Upper lobe of left lung (tissue), 6 donors: ENCODE data around the gene CKAP2L. TPM values are rescaled to one million over a fixed set of nuclear protein-coding genes. Genes with fewer than 3 reads are reported as not detected.

Source experiments
- ATAC-seq, 2 donors: fragments of 200-7000 bp; cut with Tn5 transposase; one replicate each; pipeline ENCODE4 v1.9.1; 2022; ENCODE audit warnings: mild to moderate bottlenecking in 2 of 2, moderate library complexity in 2 of 2; ENCODE audit not compliant: low FRiP score in 2 of 2
- DNase-seq, 2 donors: peaks; one replicate each; pipeline ENCODE4 v3.0.0-alpha.2; 2019 to 2020
- H3K27ac ChIP-seq, 4 donors: fragments of 200-600 bp; sonication (generic); one replicate each; pipeline ENCODE4 v1.5.1; 2016 to 2019
- H3K27me3 ChIP-seq, 4 donors: fragments of 200-600 bp; sonication (generic); one replicate each; pipeline ENCODE4 v1.5.1; 2017 to 2019
- H3K36me3 ChIP-seq, 4 donors: fragments of 200-600 bp; sonication (generic); one replicate each; pipeline ENCODE4 v1.5.1; 2016 to 2019
- H3K4me1 ChIP-seq, 4 donors: fragments of 200-600 bp; sonication (generic); one replicate each; pipeline ENCODE4 v1.5.1; 2018 to 2019
- H3K4me3 ChIP-seq, 4 donors: fragments of 200-600 bp; sonication (generic); one replicate each; pipeline ENCODE4 v1.5.1; 2017 to 2019; ENCODE audit warnings: mild to moderate bottlenecking in 2 of 4, moderate library complexity in 1 of 4
- H3K9me3 ChIP-seq, 4 donors: fragments of 200-600 bp; sonication (generic); one replicate each; pipeline ENCODE4 v1.5.1; 2018 to 2019
- CTCF ChIP-seq, 6 experiments: fragments of 450-650 bp in 4 of 6; fragments of 200-600 bp in 2 of 6; sonication (generic) in 2 of 6; IDR thresholded peaks; one replicate each; pipeline ENCODE4 v1.5.1; 2016 to 2019; ENCODE audit warnings: antibody characterized with exemption in 6 of 6
- EP300 ChIP-seq, 4 donors: sonication (generic); formaldehyde crosslinking; IDR thresholded peaks; one replicate each; pipeline ENCODE4 v1.5.1; 2017; ENCODE audit warnings: antibody characterized with exemption in 4 of 4, control low read depth in 2 of 4
- POLR2A ChIP-seq, 4 donors: fragments of 450-650 bp; IDR thresholded peaks; one replicate each; pipeline ENCODE4 v1.5.1; 2016 to 2017; ENCODE audit warnings: antibody characterized with exemption in 4 of 4, mild to moderate bottlenecking in 2 of 4
- POLR2AphosphoS5 ChIP-seq, 2 donors: sonication (generic); formaldehyde crosslinking; IDR thresholded peaks; one replicate each; pipeline ENCODE4 v1.5.1; 2017; ENCODE audit warnings: antibody characterized with exemption in 2 of 2
- WGBS, 2 donors: methylation state at CpG; one replicate each; pipeline ENCODE4 v1.1.5; 2017 to 2018; 5-methylcytosine and 5-hydroxymethylcytosine counted together
- total RNA-seq, 6 donors: library from RNA; depleted of rRNA in 4 of 6; stranded (reverse); fragments of >200 nt in 4 of 6; gene quantifications; one replicate each; pipeline versions ENCODE4 v1.1.0 to v1.2.1, GENCODE V29; 2016 to 2021
- donor health status: DM: no; HTN: no; CAD: no; lungs with moderate emphysema.
- donor health status: DM: no; HTN: yes; CAD: no; lungs with severe emphysema.

The CKAP2L gene
- total RNA-seq, 6 donors from 2014 or later: 0.49 to 2.3 (median 1.7) TPM

GRCh38 chr2:112703684-112704083, 60.7 kb downstream of the CKAP2L start:
- Histone ChIP-seq H3K9me3 (no peaks in the 10 kb centered on the region), H3K27me3 (no peaks in the 10 kb centered on the region), H3K36me3 (no peaks in the 10 kb centered on the region), H3K4me3 (no peak overlapping the region), H3K4me1 (peaks cover 0 to 10% (median 0%) of the 10 kb centered on the region in 4 donors), H3K27ac (no peak overlapping the region)
- no peak for TF ChIP-seq CTCF (IDR thresholded peaks at IDR 0.05)
- TF ChIP-seq EP300 (IDR thresholded peaks at IDR 0.05): no peak
- TF ChIP-seq POLR2A (IDR thresholded peaks at IDR 0.05): no peak
- TF ChIP-seq POLR2AphosphoS5 (IDR thresholded peaks at IDR 0.05): no peak
- no peak for DNase-seq
- 45 to 71% methylated on average over 2 of the region's 2 CpGs for WGBS, 2 donors
- ATAC-seq: no peak

- no peaks in the 10 kb centered on the region for H3K36me3 ChIP-seq
- H3K9me3 ChIP-seq: no peaks in the 10 kb centered on the region
- peak overlapping the region; percentile 61 to 79 (median 62) for H3K27ac ChIP-seq
- WGBS, 2 donors: 60 to 64% methylated on average over 8 of the region's 8 CpGs
- ATAC-seq (peak in 1 of 2 donors; percentile 78), DNase-seq (peak in 1 of 2 donors; percentile 59)
- H3K27me3 ChIP-seq: no peaks in the 10 kb centered on the region
- TF ChIP-seq EP300 (IDR thresholded peaks at IDR 0.05) (no peak), POLR2AphosphoS5 (IDR thresholded peaks at IDR 0.05) (no peak), CTCF (IDR thresholded peaks at IDR 0.05) (no peak), POLR2A (IDR thresholded peaks at IDR 0.05) (peak in 1 of 4 donors; percentile 6)
- H3K4me1 ChIP-seq: peaks cover 0 to 6% (median 0%) of the 10 kb centered on the region in 4 donors
- no peak overlapping the region for H3K4me3 ChIP-seq
Measured at GRCh38 chr2:112701052-112701451, 63.4 kb downstream of the CKAP2L start.

GRCh38 chr2:112699984-112700667, 64.3 kb downstream of the CKAP2L start:
- H3K9me3 ChIP-seq: no peaks in the 10 kb centered on the region
- H3K4me3 ChIP-seq: no peak overlapping the region
- ATAC-seq (peak; percentile 43 to 78), DNase-seq (no peak)
- H3K4me1 ChIP-seq: peaks cover 0 to 6% (median 0%) of the 10 kb centered on the region in 4 donors
- no peaks in the 10 kb centered on the region for H3K36me3 ChIP-seq
- peak overlapping the region; percentile 61 to 79 (median 66) for H3K27ac ChIP-seq
- 57 to 63% methylated on average over 3 of the region's 3 CpGs for WGBS, 2 donors
- TF ChIP-seq POLR2AphosphoS5 (IDR thresholded peaks at IDR 0.05): no peak
- no peak for TF ChIP-seq CTCF (IDR thresholded peaks at IDR 0.05)
- TF ChIP-seq EP300 (IDR thresholded peaks at IDR 0.05): no peak
- TF ChIP-seq POLR2A (IDR thresholded peaks at IDR 0.05): no peak
- H3K27me3 ChIP-seq: no peaks in the 10 kb centered on the region

- ATAC-seq (no peak), DNase-seq (no peak)
- Histone ChIP-seq H3K27ac (peak overlapping the region in 3 of 4 donors; percentile 64 to 79 (median 69)), H3K27me3 (no peaks in the 10 kb centered on the region), H3K36me3 (no peaks in the 10 kb centered on the region), H3K9me3 (no peaks in the 10 kb centered on the region), H3K4me1 (peaks cover 0 to 6% (median 0%) of the 10 kb centered on the region in 4 donors), H3K4me3 (no peak overlapping the region)
- TF ChIP-seq EP300 (IDR thresholded peaks at IDR 0.05): no peak
- TF ChIP-seq POLR2A (IDR thresholded peaks at IDR 0.05): no peak
- TF ChIP-seq CTCF (IDR thresholded peaks at IDR 0.05): no peak
- no peak for TF ChIP-seq POLR2AphosphoS5 (IDR thresholded peaks at IDR 0.05)
- 81 to 82% methylated on average over 3 of the region's 3 CpGs for WGBS, 2 donors
Measured at GRCh38 chr2:112698834-112699515, 65.4 kb downstream of the CKAP2L start.
